Nephron progenitor cell (in vitro differentiated cells): ENCODE data around the gene VWA2.

Experiments used
- DNase-seq: peaks from one replicate; pipeline ENCODE4 v3.0.0; 2021
- H3K27ac Mint-ChIP-seq: 2 replicates; pipeline ENCODE4 v1.8.0; 2021; ENCODE audit warnings: mild to moderate bottlenecking, moderate library complexity, mixed read lengths
- H3K27me3 Mint-ChIP-seq: 2 replicates; pipeline ENCODE4 v1.8.0; 2021; ENCODE audit warnings: mild to moderate bottlenecking, low read depth, mixed read lengths; ENCODE audit not compliant: poor library complexity
- H3K36me3 Mint-ChIP-seq: 2 replicates; pipeline ENCODE4 v1.8.0; 2021; ENCODE audit warnings: low read depth, mixed read lengths
- H3K4me1 Mint-ChIP-seq: 2 replicates; pipeline ENCODE4 v1.8.0; 2021; ENCODE audit warnings: mixed read lengths
- H3K4me3 Mint-ChIP-seq: 2 replicates; pipeline ENCODE4 v1.8.0; 2021; ENCODE audit warnings: mild to moderate bottlenecking, moderate library complexity, mixed read lengths
- H3K9me3 Mint-ChIP-seq: 2 replicates; pipeline ENCODE4 v1.8.0; 2021; ENCODE audit warnings: mild to moderate bottlenecking, moderate library complexity, mixed read lengths
- CTCF ChIP-seq: fragments of 200-600 bp; sonication (generic); IDR thresholded peaks from 2 replicates; pipeline ENCODE4 v1.5.0; 2021; ENCODE audit warnings: antibody characterized with exemption

Gene VWA2

GRCh38 chr10:114250236-114250635, 11.2 kb downstream of the VWA2 start:
- TF ChIP-seq CTCF = no peak
- Mint-ChIP-seq H3K27me3 (peaks cover 8% of the 10 kb centered on the region), H3K36me3 (peaks cover 31% of the 10 kb centered on the region), H3K27ac (no peak overlapping the region), H3K9me3 (peaks cover 6% of the 10 kb centered on the region), H3K4me3 (no peak overlapping the region), H3K4me1 (peaks cover 67% of the 10 kb centered on the region)
- DNase-seq = no peak

- Mint-ChIP-seq H3K4me1 (peaks cover 67% of the 10 kb centered on the region), H3K27ac (peak overlapping the region; percentile 81), H3K4me3 (no peak overlapping the region), H3K9me3 (peaks cover 6% of the 10 kb centered on the region), H3K36me3 (peaks cover 33% of the 10 kb centered on the region), H3K27me3 (peaks cover 11% of the 10 kb centered on the region)
- TF ChIP-seq CTCF = no peak
- no peak for DNase-seq
Measured at GRCh38 chr10:114250716-114251115, 11.7 kb downstream of the VWA2 start.

- peaks cover 10% of the 10 kb centered on the region for H3K27me3 Mint-ChIP-seq
- TF ChIP-seq CTCF = no peak
- peaks cover 68% of the 10 kb centered on the region for H3K4me1 Mint-ChIP-seq
- DNase-seq = no peak
- H3K9me3 Mint-ChIP-seq = peaks cover 6% of the 10 kb centered on the region
- H3K36me3 Mint-ChIP-seq = peaks cover 33% of the 10 kb centered on the region
- no peak overlapping the region for H3K27ac Mint-ChIP-seq
- H3K4me3 Mint-ChIP-seq = no peak overlapping the region
Measured at GRCh38 chr10:114252092-114252491, 13.0 kb downstream of the VWA2 start.

GRCh38 chr10:114252883-114253282, 13.8 kb downstream of the VWA2 start:
- peaks cover 72% of the 10 kb centered on the region for H3K4me1 Mint-ChIP-seq
- H3K27ac Mint-ChIP-seq = no peak overlapping the region
- no peak for TF ChIP-seq CTCF
- peaks cover 6% of the 10 kb centered on the region for H3K9me3 Mint-ChIP-seq
- peaks cover 10% of the 10 kb centered on the region for H3K27me3 Mint-ChIP-seq
- peaks cover 33% of the 10 kb centered on the region for H3K36me3 Mint-ChIP-seq
- H3K4me3 Mint-ChIP-seq = no peak overlapping the region
- no peak for DNase-seq

GRCh38 chr10:114255227-114255626, 16.2 kb downstream of the VWA2 start:
- peaks cover 79% of the 10 kb centered on the region for H3K4me1 Mint-ChIP-seq
- peaks cover 6% of the 10 kb centered on the region for H3K9me3 Mint-ChIP-seq
- peaks cover 8% of the 10 kb centered on the region for H3K27me3 Mint-ChIP-seq
- DNase-seq = no peak
- H3K27ac Mint-ChIP-seq = peak overlapping the region; percentile 44
- H3K4me3 Mint-ChIP-seq = no peak overlapping the region
- H3K36me3 Mint-ChIP-seq = peaks cover 26% of the 10 kb centered on the region
- TF ChIP-seq CTCF = no peak

GRCh38 chr10:114256008-114256765, 17.1 kb downstream of the VWA2 start:
- Mint-ChIP-seq H3K4me3 (no peak overlapping the region), H3K4me1 (peaks cover 80% of the 10 kb centered on the region), H3K9me3 (peaks cover 6% of the 10 kb centered on the region), H3K27me3 (peaks cover 8% of the 10 kb centered on the region), H3K27ac (peak overlapping the region; percentile 47), H3K36me3 (peaks cover 25% of the 10 kb centered on the region)
- TF ChIP-seq CTCF = no peak
- no peak for DNase-seq
